Activated naive CD8-positive, alpha-beta T cell treated with anti-CD3 and anti-CD28 coated beads, Interleukin-2, amount 50 U/mL, for 24 hours (primary cell): ENCODE measurements around the gene TMEM108.

Experiments used
- ATAC-seq: fragments of 150-1000 bp; cut with Tn5 transposase; one replicate; pipeline ENCODE4 v1.10.0; 2021
- DNase-seq: peaks from one replicate; pipeline ENCODE4 v3.0.0; 2021
- H3K27ac Mint-ChIP-seq: one replicate; pipeline ENCODE4 v1.8.0; 2021; ENCODE audit warnings: mild to moderate bottlenecking, mixed read lengths
- H3K27me3 Mint-ChIP-seq: one replicate; pipeline ENCODE4 v1.8.0; 2021; ENCODE audit warnings: mixed read lengths
- H3K36me3 Mint-ChIP-seq: one replicate; pipeline ENCODE4 v1.8.0; 2021; ENCODE audit warnings: low read depth, mixed read lengths
- H3K4me1 Mint-ChIP-seq: one replicate; pipeline ENCODE4 v1.8.0; 2021; ENCODE audit warnings: mixed read lengths
- H3K4me3 Mint-ChIP-seq: one replicate; pipeline ENCODE4 v1.8.0; 2021; ENCODE audit warnings: mild to moderate bottlenecking, moderate library complexity, mixed read lengths
- H3K9me3 Mint-ChIP-seq: one replicate; pipeline ENCODE4 v1.8.0; 2021; ENCODE audit warnings: mixed read lengths

The TMEM108 gene

GRCh38 chr3:133400006-133400515, 361.9 kb downstream of the TMEM108 start, which contains the start of gene BFSP2:
TSS of gene BFSP2 (plus strand) at chr3:133400056. CDS start at chr3:133400084, 28 bp downstream.
- no peak within 1 kb of the TSS for H3K4me3 Mint-ChIP-seq

GRCh38 chr3:133401374-133402135, 363.4 kb downstream of the TMEM108 start:
- Mint-ChIP-seq H3K27ac (no peak overlapping the region), H3K4me1 (no peaks in the 10 kb centered on the region), H3K9me3 (no peaks in the 10 kb centered on the region), H3K27me3 (peaks cover 2% of the 10 kb centered on the region), H3K4me3 (no peak overlapping the region), H3K36me3 (no peaks in the 10 kb centered on the region)
- ATAC-seq (no peak), DNase-seq (no peak)

More at GRCh38 chr3:133400006-133400515, 361.9 kb downstream of the TMEM108 start, which contains the start of gene BFSP2:
- Mint-ChIP-seq H3K36me3 (no peaks in the 10 kb centered on the region), H3K27ac (no peak within 1 kb of the TSS), H3K9me3 (no peaks in the 10 kb centered on the region), H3K27me3 (no peaks in the 10 kb centered on the region), H3K4me1 (no peaks in the 10 kb centered on the region)
- no peak for DNase-seq
- ATAC-seq: no peak

- peaks cover 2% of the 10 kb centered on the region for H3K27me3 Mint-ChIP-seq
- no peaks in the 10 kb centered on the region for H3K9me3 Mint-ChIP-seq
- H3K27ac Mint-ChIP-seq: no peak overlapping the region
- H3K4me1 Mint-ChIP-seq: no peaks in the 10 kb centered on the region
- H3K4me3 Mint-ChIP-seq: no peak overlapping the region
- no peak for DNase-seq
- ATAC-seq: no peak
- H3K36me3 Mint-ChIP-seq: no peaks in the 10 kb centered on the region
Measured at GRCh38 chr3:133404920-133405319, 366.7 kb downstream of the TMEM108 start.

GRCh38 chr3:133408366-133408765, 370.2 kb downstream of the TMEM108 start:
- H3K9me3 Mint-ChIP-seq: no peaks in the 10 kb centered on the region
- no peaks in the 10 kb centered on the region for H3K36me3 Mint-ChIP-seq
- no peak overlapping the region for H3K4me3 Mint-ChIP-seq
- DNase-seq: no peak
- H3K27ac Mint-ChIP-seq: no peak overlapping the region
- ATAC-seq: no peak
- H3K27me3 Mint-ChIP-seq: peaks cover 2% of the 10 kb centered on the region
- no peaks in the 10 kb centered on the region for H3K4me1 Mint-ChIP-seq

- H3K27me3 Mint-ChIP-seq: peaks cover 2% of the 10 kb centered on the region
- ATAC-seq: no peak
- H3K27ac Mint-ChIP-seq: no peak overlapping the region
- H3K4me1 Mint-ChIP-seq: no peaks in the 10 kb centered on the region
- H3K4me3 Mint-ChIP-seq: no peak overlapping the region
- no peaks in the 10 kb centered on the region for H3K36me3 Mint-ChIP-seq
- DNase-seq: no peak
- no peaks in the 10 kb centered on the region for H3K9me3 Mint-ChIP-seq
Measured at GRCh38 chr3:133408961-133409360, 370.8 kb downstream of the TMEM108 start.

GRCh38 chr3:133410191-133410892, 372.2 kb downstream of the TMEM108 start:
- Mint-ChIP-seq H3K27me3 (peaks cover 2% of the 10 kb centered on the region), H3K9me3 (no peaks in the 10 kb centered on the region), H3K4me3 (no peak overlapping the region), H3K36me3 (no peaks in the 10 kb centered on the region), H3K27ac (no peak overlapping the region), H3K4me1 (no peaks in the 10 kb centered on the region)
- no peak for ATAC-seq
- DNase-seq: no peak

GRCh38 chr3:133412183-133413132, 374.3 kb downstream of the TMEM108 start:
- no peaks in the 10 kb centered on the region for H3K27me3 Mint-ChIP-seq
- H3K4me1 Mint-ChIP-seq: no peaks in the 10 kb centered on the region
- H3K4me3 Mint-ChIP-seq: no peak overlapping the region
- no peak overlapping the region for H3K27ac Mint-ChIP-seq
- no peaks in the 10 kb centered on the region for H3K36me3 Mint-ChIP-seq
- no peak for ATAC-seq
- no peaks in the 10 kb centered on the region for H3K9me3 Mint-ChIP-seq
- DNase-seq: no peak

- DNase-seq: no peak
- no peak overlapping the region for H3K4me3 Mint-ChIP-seq
- H3K36me3 Mint-ChIP-seq: no peaks in the 10 kb centered on the region
- H3K4me1 Mint-ChIP-seq: no peaks in the 10 kb centered on the region
- no peak for ATAC-seq
- no peaks in the 10 kb centered on the region for H3K27me3 Mint-ChIP-seq
- no peaks in the 10 kb centered on the region for H3K9me3 Mint-ChIP-seq
- no peak overlapping the region for H3K27ac Mint-ChIP-seq
Measured at GRCh38 chr3:133413161-133414020, 375.2 kb downstream of the TMEM108 start.

GRCh38 chr3:133414021-133414392, 375.8 kb downstream of the TMEM108 start:
- Mint-ChIP-seq H3K27ac (no peak overlapping the region), H3K9me3 (no peaks in the 10 kb centered on the region), H3K4me1 (no peaks in the 10 kb centered on the region), H3K4me3 (no peak overlapping the region), H3K27me3 (no peaks in the 10 kb centered on the region), H3K36me3 (no peaks in the 10 kb centered on the region)
- DNase-seq (no peak), ATAC-seq (no peak)

GRCh38 chr3:133418361-133418760, 380.2 kb downstream of the TMEM108 start:
- no peak for DNase-seq
- no peaks in the 10 kb centered on the region for H3K27me3 Mint-ChIP-seq
- H3K36me3 Mint-ChIP-seq: no peaks in the 10 kb centered on the region
- H3K4me3 Mint-ChIP-seq: no peak overlapping the region
- no peak for ATAC-seq
- H3K27ac Mint-ChIP-seq: no peak overlapping the region
- no peaks in the 10 kb centered on the region for H3K9me3 Mint-ChIP-seq
- no peaks in the 10 kb centered on the region for H3K4me1 Mint-ChIP-seq

GRCh38 chr3:133419151-133419909, 381.1 kb downstream of the TMEM108 start:
- ATAC-seq: no peak
- H3K27me3 Mint-ChIP-seq: no peaks in the 10 kb centered on the region
- no peak overlapping the region for H3K4me3 Mint-ChIP-seq
- no peaks in the 10 kb centered on the region for H3K9me3 Mint-ChIP-seq
- DNase-seq: no peak
- H3K27ac Mint-ChIP-seq: no peak overlapping the region
- peaks cover 6% of the 10 kb centered on the region for H3K4me1 Mint-ChIP-seq
- H3K36me3 Mint-ChIP-seq: no peaks in the 10 kb centered on the region

GRCh38 chr3:133424937-133425869, 387.0 kb downstream of the TMEM108 start:
- ATAC-seq: no peak
- no peak for DNase-seq
- H3K27ac Mint-ChIP-seq: no peak overlapping the region
- H3K36me3 Mint-ChIP-seq: no peaks in the 10 kb centered on the region
- no peaks in the 10 kb centered on the region for H3K27me3 Mint-ChIP-seq
- no peaks in the 10 kb centered on the region for H3K9me3 Mint-ChIP-seq
- H3K4me3 Mint-ChIP-seq: no peak overlapping the region
- H3K4me1 Mint-ChIP-seq: peaks cover 8% of the 10 kb centered on the region
